Trophoblast cell (in vitro differentiated cells and primary cell): Measurements from ENCODE around the gene MYO1B.

Experiments
- DNase-seq, 2 donors: peaks; one replicate each; pipeline ENCODE4 v3.0.0-alpha.2; 2016
- H2AFZ ChIP-seq: 2 replicates; pipeline ENCODE4 v1.6.1; 2013; ENCODE audit warnings: low read length, moderate library complexity, mild to moderate bottlenecking; ENCODE audit not compliant: insufficient read depth, poor library complexity
- H2AK5ac ChIP-seq: 2 replicates; pipeline ENCODE4 v1.6.1; 2013; ENCODE audit warnings: mild to moderate bottlenecking, low read length
- H2BK120ac ChIP-seq: 2 replicates; pipeline ENCODE4 v1.6.1; 2013; ENCODE audit warnings: low read length, mild to moderate bottlenecking, moderate library complexity; ENCODE audit not compliant: insufficient read depth, poor library complexity
- H2BK12ac ChIP-seq: 2 replicates; pipeline ENCODE4 v1.6.1; 2013; ENCODE audit warnings: mild to moderate bottlenecking, low read length, moderate library complexity
- H2BK5ac ChIP-seq: 2 replicates; pipeline ENCODE4 v1.6.1; 2013; ENCODE audit warnings: low read length, low read depth, moderate library complexity, mild to moderate bottlenecking; ENCODE audit not compliant: poor library complexity
- H3K14ac ChIP-seq: 2 replicates; pipeline ENCODE4 v1.6.1; 2013; ENCODE audit warnings: mild to moderate bottlenecking, low read length
- H3K18ac ChIP-seq: 2 replicates; pipeline ENCODE4 v1.6.1; 2013; ENCODE audit warnings: mild to moderate bottlenecking, low read length
- H3K23ac ChIP-seq: 2 replicates; pipeline ENCODE4 v1.6.1; 2013; ENCODE audit warnings: low read length
- H3K27ac ChIP-seq: 2 replicates; pipeline ENCODE4 v1.5.1; 2013; ENCODE audit warnings: low read depth, mild to moderate bottlenecking, inconsistent platforms, low read length, moderate library complexity
- H3K27me3 ChIP-seq: 2 replicates; pipeline ENCODE4 v1.6.1; 2013; ENCODE audit warnings: inconsistent platforms, mild to moderate bottlenecking, low read length, moderate library complexity; ENCODE audit not compliant: insufficient read depth
- H3K36me3 ChIP-seq, 2 experiments: 1 replicate in 1 of 2; 2 replicates in 1 of 2; pipeline ENCODE4 v1.6.1; 2013; ENCODE audit warnings: low read length in 2 of 2, mild to moderate bottlenecking in 2 of 2, moderate library complexity in 1 of 2; ENCODE audit not compliant: insufficient read depth in 2 of 2, control insufficient read depth in 1 of 2
- H3K4ac ChIP-seq: 2 replicates; pipeline ENCODE4 v1.6.1; 2013; ENCODE audit warnings: low read depth, mild to moderate bottlenecking, low read length, moderate library complexity
- H3K4me1 ChIP-seq, 2 experiments: 1 replicate in 1 of 2; 2 replicates in 1 of 2; pipeline ENCODE4 v1.6.1; 2013; ENCODE audit warnings: low read length in 2 of 2, mild to moderate bottlenecking in 2 of 2, moderate library complexity in 1 of 2; ENCODE audit not compliant: insufficient read depth in 2 of 2, control insufficient read depth in 1 of 2
- H3K4me2 ChIP-seq: 2 replicates; pipeline ENCODE4 v1.6.1; 2013; ENCODE audit warnings: inconsistent platforms, mild to moderate bottlenecking, low read length, moderate library complexity
- H3K4me3 ChIP-seq: 2 replicates; pipeline ENCODE4 v1.5.1; 2013; ENCODE audit warnings: mild to moderate bottlenecking, low read depth, low read length, inconsistent platforms
- H3K79me1 ChIP-seq: one replicate; pipeline ENCODE4 v1.6.1; 2013; ENCODE audit warnings: low read length
- H3K79me2 ChIP-seq: 2 replicates; pipeline ENCODE4 v1.6.1; 2013; ENCODE audit warnings: low read length, mild to moderate bottlenecking; ENCODE audit not compliant: control insufficient read depth, insufficient read depth, poor library complexity
- H3K9ac ChIP-seq: 2 replicates; pipeline ENCODE4 v1.6.1; 2013; ENCODE audit warnings: mild to moderate bottlenecking, low read length
- H3K9me3 ChIP-seq: 2 replicates; pipeline ENCODE4 v1.6.1; 2013; ENCODE audit warnings: low read depth, mild to moderate bottlenecking, control low read depth, inconsistent platforms, low read length; ENCODE audit not compliant: insufficient read depth
- H4K12ac ChIP-seq: 2 replicates; pipeline ENCODE4 v1.6.1; 2013; ENCODE audit warnings: low read depth, mild to moderate bottlenecking, low read length, moderate library complexity
- H4K8ac ChIP-seq: 2 replicates; pipeline ENCODE4 v1.6.1; 2013; ENCODE audit warnings: low read depth, mild to moderate bottlenecking, low read length, moderate library complexity
- H4K91ac ChIP-seq: one replicate; pipeline ENCODE4 v1.6.1; 2013; ENCODE audit warnings: low read depth, mild to moderate bottlenecking, low read length, moderate library complexity
- WGBS: extraction: QIAGEN DNeasy Blood & Tissue Kit; methylation state at CpG from one replicate; pipeline ENCODE4 v1.1.7; 2013; ENCODE audit warnings: missing lambda C conversion rate; ENCODE audit not compliant: insufficient read length, insufficient coverage; ENCODE audit errors: extremely low coverage; 5-methylcytosine and 5-hydroxymethylcytosine counted together

Gene MYO1B

GRCh38 chr2:191220671-191221070 is 24.5 kb upstream of the MYO1B start:
- H4K12ac ChIP-seq = no peak overlapping the region
- no peak overlapping the region for H2BK5ac ChIP-seq
- H3K4me3 ChIP-seq = no peak overlapping the region
- H3K9ac ChIP-seq = no peak overlapping the region
- H3K4me2 ChIP-seq = no peak overlapping the region
- no peak overlapping the region for H3K14ac ChIP-seq
- no peak overlapping the region for H3K27ac ChIP-seq
- no peak overlapping the region for H4K8ac ChIP-seq
- no peak overlapping the region for H3K23ac ChIP-seq
- no peak overlapping the region for H3K18ac ChIP-seq
- no peaks in the 10 kb centered on the region for H3K36me3 ChIP-seq
- H2BK120ac ChIP-seq = no peak overlapping the region
- H4K91ac ChIP-seq = no peak overlapping the region
- no peaks in the 10 kb centered on the region for H3K79me2 ChIP-seq
- no peak overlapping the region for H3K4ac ChIP-seq
- H2BK12ac ChIP-seq = no peak overlapping the region
- no peak overlapping the region for H2AFZ ChIP-seq
- no peak for DNase-seq
- WGBS = no CpG with 5 or more reads among the region's 2 CpGs
- peaks cover 3% of the 10 kb centered on the region for H3K9me3 ChIP-seq
- peaks cover 0 to 2% of the 10 kb centered on the region in 2 experiments for H3K4me1 ChIP-seq
- no peaks in the 10 kb centered on the region for H3K27me3 ChIP-seq
- H2AK5ac ChIP-seq = no peak overlapping the region
- H3K79me1 ChIP-seq = no peaks in the 10 kb centered on the region

DNA sequence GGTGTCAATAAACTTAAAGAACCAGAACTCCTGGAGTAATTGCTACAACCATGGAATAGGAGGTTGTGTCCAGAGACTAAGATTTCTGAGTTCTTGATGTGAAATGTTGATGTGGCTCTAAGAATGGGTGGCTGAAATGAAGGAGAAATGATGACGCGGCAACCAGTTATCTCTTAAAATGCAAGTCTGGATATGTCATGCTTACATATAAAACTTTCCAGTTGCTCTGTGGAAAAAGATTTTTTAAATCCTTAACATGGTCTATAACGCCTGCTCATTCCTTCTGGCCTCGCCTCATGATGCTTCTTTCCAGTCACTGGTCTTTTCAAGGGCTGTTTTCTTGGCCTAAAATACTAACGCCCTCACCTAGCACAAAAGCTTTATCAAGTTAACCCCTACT is 23.5 kb upstream of the MYO1B start:
- Histone ChIP-seq H3K27me3 (no peaks in the 10 kb centered on the region), H4K12ac (no peak overlapping the region), H3K36me3 (no peaks in the 10 kb centered on the region), H3K4me2 (no peak overlapping the region), H2BK120ac (no peak overlapping the region), H3K79me2 (no peaks in the 10 kb centered on the region), H3K4me3 (no peak overlapping the region), H3K9ac (no peak overlapping the region), H2AK5ac (no peak overlapping the region), H3K79me1 (no peaks in the 10 kb centered on the region), H3K14ac (no peak overlapping the region), H2BK12ac (no peak overlapping the region), H3K4ac (no peak overlapping the region), H3K23ac (no peak overlapping the region), H2BK5ac (no peak overlapping the region), H4K8ac (no peak overlapping the region), H3K4me1 (peaks cover 0 to 2% of the 10 kb centered on the region in 2 experiments), H3K27ac (no peak overlapping the region), H2AFZ (no peak overlapping the region), H3K18ac (no peak overlapping the region), H4K91ac (no peak overlapping the region), H3K9me3 (peaks cover 3% of the 10 kb centered on the region)
- no peak for DNase-seq
- no CpG with 5 or more reads among the region's 5 CpGs for WGBS

GRCh38 chr2:191222507-191222906 is 22.7 kb upstream of the MYO1B start:
- Histone ChIP-seq H3K23ac (no peak overlapping the region), H3K9ac (no peak overlapping the region), H4K8ac (no peak overlapping the region), H3K14ac (no peak overlapping the region), H2AK5ac (no peak overlapping the region), H2BK120ac (no peak overlapping the region), H3K27ac (no peak overlapping the region), H3K9me3 (peaks cover 3% of the 10 kb centered on the region), H4K12ac (no peak overlapping the region), H4K91ac (no peak overlapping the region), H2AFZ (no peak overlapping the region), H3K79me2 (no peaks in the 10 kb centered on the region), H3K79me1 (no peaks in the 10 kb centered on the region), H3K4ac (no peak overlapping the region), H2BK12ac (no peak overlapping the region), H3K36me3 (no peaks in the 10 kb centered on the region), H3K4me3 (no peak overlapping the region), H3K4me1 (peaks cover 0 to 1% of the 10 kb centered on the region in 2 experiments), H3K4me2 (no peak overlapping the region), H2BK5ac (no peak overlapping the region), H3K18ac (no peak overlapping the region), H3K27me3 (no peaks in the 10 kb centered on the region)
- no CpG with 5 or more reads among the region's 4 CpGs for WGBS
- no peak for DNase-seq

GRCh38 chr2:191222952-191223351 is 22.3 kb upstream of the MYO1B start:
- no CpG with 5 or more reads among the region's 3 CpGs for WGBS
- no peak overlapping the region for H3K4ac ChIP-seq

More at GRCh38 chr2:191222952-191223351, 22.3 kb upstream of the MYO1B start:
- no peak overlapping the region for H4K8ac ChIP-seq
- H3K4me1 ChIP-seq = no peaks in the 10 kb centered on the region
- H3K4me3 ChIP-seq = no peak overlapping the region
- H2AK5ac ChIP-seq = no peak overlapping the region
- no peak overlapping the region for H3K4me2 ChIP-seq
- H2BK5ac ChIP-seq = no peak overlapping the region
- no peaks in the 10 kb centered on the region for H3K79me1 ChIP-seq
- H3K36me3 ChIP-seq = no peaks in the 10 kb centered on the region
- no peak overlapping the region for H2BK120ac ChIP-seq
- H3K9ac ChIP-seq = no peak overlapping the region
- no peak overlapping the region for H4K12ac ChIP-seq
- no peak overlapping the region for H3K27ac ChIP-seq
- DNase-seq = no peak
- no peak overlapping the region for H2BK12ac ChIP-seq
- H3K23ac ChIP-seq = no peak overlapping the region
- H3K18ac ChIP-seq = no peak overlapping the region
- no peak overlapping the region for H4K91ac ChIP-seq
- no peaks in the 10 kb centered on the region for H3K27me3 ChIP-seq
- no peaks in the 10 kb centered on the region for H3K79me2 ChIP-seq
- no peak overlapping the region for H3K14ac ChIP-seq
- peaks cover 3% of the 10 kb centered on the region for H3K9me3 ChIP-seq
- H2AFZ ChIP-seq = no peak overlapping the region
